ENCODE measurements around the gene RABGAP1L. TPM values are rescaled to one million over a fixed set of nuclear protein-coding genes. Genes with fewer than 3 reads are reported as not detected.
"Not testable (repeated sequence)": the region's sequence is repeated elsewhere in the genome, so short reads cannot be mapped to it uniquely, and the experiment has no call there.

Gene RABGAP1L
- total RNA-seq, 4 donors from 2014 or later, result 48.2 to 102 (median 59.1) TPM

- 97% methylated on average over 1 of the region's 1 CpG for WGBS
- no peak for DNase-seq (ENCODE audit: low spot score in 2 of 2)
- peaks cover 4% of the 10 kb centered on the region for H3K4me1 ChIP-seq
- no peak overlapping the region for H3K27ac ChIP-seq
- no peaks in the 10 kb centered on the region for H3K9me3 ChIP-seq
- H3K36me3 ChIP-seq, result no peaks in the 10 kb centered on the region
- no peak overlapping the region for H3K4me3 ChIP-seq
- TF ChIP-seq EP300 (IDR thresholded peaks at IDR 0.05) (no peak), POLR2A (IDR thresholded peaks at IDR 0.05) (no peak), POLR2AphosphoS5 (IDR thresholded peaks at IDR 0.05) (no peak)
- TF ChIP-seq, protein P1, sequence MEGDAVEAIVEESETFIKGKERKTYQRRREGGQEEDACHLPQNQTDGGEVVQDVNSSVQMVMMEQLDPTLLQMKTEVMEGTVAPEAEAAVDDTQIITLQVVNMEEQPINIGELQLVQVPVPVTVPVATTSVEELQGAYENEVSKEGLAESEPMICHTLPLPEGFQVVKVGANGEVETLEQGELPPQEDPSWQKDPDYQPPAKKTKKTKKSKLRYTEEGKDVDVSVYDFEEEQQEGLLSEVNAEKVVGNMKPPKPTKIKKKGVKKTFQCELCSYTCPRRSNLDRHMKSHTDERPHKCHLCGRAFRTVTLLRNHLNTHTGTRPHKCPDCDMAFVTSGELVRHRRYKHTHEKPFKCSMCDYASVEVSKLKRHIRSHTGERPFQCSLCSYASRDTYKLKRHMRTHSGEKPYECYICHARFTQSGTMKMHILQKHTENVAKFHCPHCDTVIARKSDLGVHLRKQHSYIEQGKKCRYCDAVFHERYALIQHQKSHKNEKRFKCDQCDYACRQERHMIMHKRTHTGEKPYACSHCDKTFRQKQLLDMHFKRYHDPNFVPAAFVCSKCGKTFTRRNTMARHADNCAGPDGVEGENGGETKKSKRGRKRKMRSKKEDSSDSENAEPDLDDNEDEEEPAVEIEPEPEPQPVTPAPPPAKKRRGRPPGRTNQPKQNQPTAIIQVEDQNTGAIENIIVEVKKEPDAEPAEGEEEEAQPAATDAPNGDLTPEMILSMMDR (IDR thresholded peaks at IDR 0.05), result no peak
- H3K27me3 ChIP-seq, result no peaks in the 10 kb centered on the region
Measured at GRCh38 chr1:174829990-174830389, 670.7 kb downstream of the RABGAP1L start.

DNA sequence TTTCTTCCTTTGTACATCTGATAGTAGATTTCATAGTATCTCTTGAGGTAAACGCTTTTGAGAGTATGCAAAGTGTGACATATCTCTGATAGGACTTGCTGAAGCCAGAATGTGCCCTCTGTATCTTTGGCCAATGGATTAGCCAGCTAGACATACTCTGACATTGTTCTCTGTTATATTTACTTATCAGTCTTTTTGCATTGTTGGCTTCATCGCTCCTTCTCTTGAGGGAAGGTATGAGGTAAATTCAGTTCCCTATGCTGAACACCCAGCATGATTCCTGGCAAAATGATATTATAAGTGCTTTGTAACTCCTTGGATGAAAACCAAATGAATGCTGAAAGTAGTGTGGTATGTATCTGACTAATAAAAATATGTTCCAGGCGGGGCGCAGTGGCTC is 677.2 kb downstream of the RABGAP1L start:
- H3K27me3 ChIP-seq, result no peaks in the 10 kb centered on the region
- H3K9me3 ChIP-seq, result no peaks in the 10 kb centered on the region
- DNase-seq (ENCODE audit: low spot score in 2 of 2), result no peak
- no peak overlapping the region for H3K4me3 ChIP-seq
- 69% methylated on average over 4 of the region's 4 CpGs for WGBS
- no peak overlapping the region for H3K27ac ChIP-seq
- TF ChIP-seq, protein P1 (IDR thresholded peaks at IDR 0.05), result no peak
- TF ChIP-seq POLR2AphosphoS5 (IDR thresholded peaks at IDR 0.05) (no peak), EP300 (IDR thresholded peaks at IDR 0.05) (no peak), POLR2A (IDR thresholded peaks at IDR 0.05) (no peak)
- H3K4me1 ChIP-seq, result no peaks in the 10 kb centered on the region
- H3K36me3 ChIP-seq, result no peaks in the 10 kb centered on the region

- H3K36me3 ChIP-seq, result no peaks in the 10 kb centered on the region
Measured at GRCh38 chr1:174837386-174837785, 678.1 kb downstream of the RABGAP1L start.

DNA sequence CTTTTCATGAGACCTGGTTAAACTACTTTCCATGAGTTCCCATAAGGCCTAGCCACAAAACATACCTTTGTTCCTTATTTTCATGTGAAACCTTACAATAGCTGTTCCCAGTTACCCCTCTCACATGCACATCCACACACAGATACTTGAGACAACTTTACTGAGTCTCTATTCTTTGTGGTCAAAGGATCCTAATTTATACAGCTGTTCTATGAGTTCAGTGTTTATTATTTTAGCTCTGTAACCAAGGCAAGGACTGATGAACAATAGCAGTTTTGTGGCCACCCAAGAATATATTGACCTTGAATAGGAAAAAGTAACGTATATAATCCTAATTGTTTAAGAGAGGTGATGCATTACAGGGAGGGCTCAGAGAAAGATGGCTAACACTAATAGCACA is 679.9 kb downstream of the RABGAP1L start:
- H3K9me3 ChIP-seq, result no peaks in the 10 kb centered on the region
- WGBS, result 81% methylated on average over 1 of the region's 1 CpG

More at GRCh38 chr1:174837386-174837785, 678.1 kb downstream of the RABGAP1L start:
- H3K9me3 ChIP-seq, result no peaks in the 10 kb centered on the region
- TF ChIP-seq, protein P1 (IDR thresholded peaks at IDR 0.05), result no peak
- TF ChIP-seq EP300 (IDR thresholded peaks at IDR 0.05), result no peak
- TF ChIP-seq POLR2AphosphoS5 (IDR thresholded peaks at IDR 0.05), result no peak
- TF ChIP-seq POLR2A (IDR thresholded peaks at IDR 0.05), result no peak
- no peak for DNase-seq (ENCODE audit: low spot score in 2 of 2)
- no peaks in the 10 kb centered on the region for H3K27me3 ChIP-seq
- no peak overlapping the region for H3K4me3 ChIP-seq
- no peak overlapping the region for H3K27ac ChIP-seq
- H3K4me1 ChIP-seq, result no peaks in the 10 kb centered on the region

DNA sequence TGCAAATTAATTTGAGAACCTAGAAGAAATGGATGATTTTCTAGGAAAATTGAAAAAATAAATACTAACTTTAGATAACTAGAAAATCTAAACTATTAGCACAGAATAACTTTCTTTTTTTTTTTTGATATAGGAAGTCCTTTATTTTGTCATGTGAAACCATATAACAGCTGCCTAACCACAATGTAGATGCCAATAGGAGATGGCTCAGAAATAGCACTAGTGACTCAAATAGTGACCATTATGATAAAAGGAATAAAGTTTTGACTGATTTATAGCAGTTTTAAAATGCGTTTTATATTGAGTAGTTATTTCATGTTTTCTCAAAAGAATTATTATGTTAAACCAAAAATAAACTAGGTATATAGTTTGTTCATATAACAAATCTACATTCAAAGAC is 682.4 kb downstream of the RABGAP1L start:
- Histone ChIP-seq H3K4me1 (no peaks in the 10 kb centered on the region), H3K27me3 (no peaks in the 10 kb centered on the region), H3K9me3 (no peaks in the 10 kb centered on the region), H3K36me3 (no peaks in the 10 kb centered on the region), H3K27ac (no peak overlapping the region), H3K4me3 (no peak overlapping the region)
- 0% methylated on average over 1 of the region's 1 CpG for WGBS
- no peak for DNase-seq (ENCODE audit: low spot score in 2 of 2)
- TF ChIP-seq POLR2A (IDR thresholded peaks at IDR 0.05) (no peak), POLR2AphosphoS5 (IDR thresholded peaks at IDR 0.05) (no peak), EP300 (IDR thresholded peaks at IDR 0.05) (no peak)
- TF ChIP-seq, protein P1 (IDR thresholded peaks at IDR 0.05), result no peak

More for the DNA sequence above, 679.9 kb downstream of the RABGAP1L start:
- no peaks in the 10 kb centered on the region for H3K4me1 ChIP-seq
- DNase-seq (ENCODE audit: low spot score in 2 of 2), result no peak
- no peak for TF ChIP-seq POLR2A (IDR thresholded peaks at IDR 0.05)
- no peak for TF ChIP-seq POLR2AphosphoS5 (IDR thresholded peaks at IDR 0.05)
- no peak for TF ChIP-seq EP300 (IDR thresholded peaks at IDR 0.05)
- TF ChIP-seq, protein P1 (IDR thresholded peaks at IDR 0.05), result no peak
- H3K4me3 ChIP-seq, result no peak overlapping the region
- H3K27ac ChIP-seq, result no peak overlapping the region
- H3K27me3 ChIP-seq, result no peaks in the 10 kb centered on the region
- H3K36me3 ChIP-seq, result no peaks in the 10 kb centered on the region

- not testable (repeated sequence) for H3K36me3 ChIP-seq; H3K4me1 ChIP-seq; DNase-seq (ENCODE audit: low spot score in 2 of 2); H3K9me3 ChIP-seq; H3K27me3 ChIP-seq
- Histone ChIP-seq H3K4me3 (peak overlapping the region; percentile 27), H3K27ac (peak overlapping the region; percentile 45)
- 95% methylated on average over 20 of the region's 36 CpGs for WGBS
Measured at GRCh38 chr1:174848593-174849560, 689.6 kb downstream of the RABGAP1L start.
